H1 (cell line): ENCODE results near the gene PDE4D. TPM values are rescaled to one million over a fixed set of nuclear protein-coding genes. Genes with fewer than 3 reads are reported as not detected.

Source experiments
- CTCF ChIA-PET: fragments of 300-600 bp; sonication (Branson Sonifier 250); formaldehyde crosslinking; loops from one replicate; lab custom pipeline; 2021; ENCODE audit not compliant: partially characterized antibody; lab: Charles Lee
- POLR2A ChIA-PET: fragments of 300-600 bp; sonication (Branson Sonifier 250); formaldehyde crosslinking; loops from one replicate; lab custom pipeline; 2021; ENCODE audit warnings: inconsistent platforms; ENCODE audit not compliant: partially characterized antibody; lab: Charles Lee
- DNase-seq, 2 experiments: peaks; one replicate each; pipeline versions ENCODE4 v3.0.0 to v3.0.0-alpha.2; 2010 to 2022; ENCODE audit warnings: low spot score in 2 of 2, low read depth in 1 of 2, mixed read lengths in 1 of 2
- FAIRE-seq: peaks from 2 replicates; lab custom pipeline; 2011; peaks lifted over from hg19 to GRCh38; lab: Jason Lieb, UNC
- H2AFZ ChIP-seq: 2 replicates; pipeline ENCODE4 v1.8.1; 2012; ENCODE audit warnings: low read length, inconsistent platforms
- H2AK5ac ChIP-seq: 2 replicates; pipeline ENCODE4 v1.6.1; 2013; ENCODE audit warnings: low read depth, low read length
- H2BK120ac ChIP-seq: replicated peaks from 2 replicates; pipeline ENCODE3; 2013; ENCODE audit warnings: low read depth, low read length, inconsistent platforms
- H2BK12ac ChIP-seq: 2 replicates; pipeline ENCODE4 v1.6.1; 2013; ENCODE audit warnings: low read depth, low read length
- H2BK15ac ChIP-seq: 2 replicates; pipeline ENCODE4 v1.6.1; 2013; ENCODE audit warnings: low read length
- H2BK20ac ChIP-seq: 2 replicates; pipeline ENCODE4 v1.6.1; 2013; ENCODE audit warnings: low read length
- H2BK5ac ChIP-seq: 2 replicates; pipeline ENCODE4 v1.6.1; 2013; ENCODE audit warnings: low read depth, low read length
- H3K14ac ChIP-seq: 2 replicates; pipeline ENCODE4 v1.6.1; 2013; ENCODE audit warnings: inconsistent platforms; ENCODE audit not compliant: insufficient read length
- H3K18ac ChIP-seq: 2 replicates; pipeline ENCODE4 v1.6.1; 2013; ENCODE audit warnings: low read length; ENCODE audit errors: extremely low read depth
- H3K23ac ChIP-seq: 2 replicates; pipeline ENCODE4 v1.6.1; 2013; ENCODE audit warnings: inconsistent platforms; ENCODE audit not compliant: insufficient read length
- H3K23me2 ChIP-seq: 2 replicates; pipeline ENCODE4 v1.6.1; 2013; ENCODE audit warnings: low read depth, low read length
- H3K27ac ChIP-seq: 2 replicates; pipeline ENCODE4 v1.6.1; 2011; ENCODE audit warnings: low read depth, low read length, inconsistent platforms
- H3K27me3 ChIP-seq, 4 experiments: replicated peaks in 1 of 4; 1 replicate in 1 of 4; 2 replicates in 3 of 4; pipeline versions ENCODE4 v1.6.1 to v1.8.1; 2011 to 2013; ENCODE audit warnings: low read length in 3 of 4, mild to moderate bottlenecking in 3 of 4, inconsistent platforms in 2 of 4, mixed read lengths in 2 of 4, moderate library complexity in 1 of 4; ENCODE audit not compliant: control insufficient read depth in 3 of 4, insufficient read depth in 3 of 4; ENCODE audit errors: extremely low read depth in 1 of 4
- H3K36me3 ChIP-seq, 4 experiments: 2 replicates each; pipeline versions ENCODE4 v1.6.1 to v1.8.1; 2011 to 2013; ENCODE audit warnings: mild to moderate bottlenecking in 4 of 4, low read length in 3 of 4, moderate library complexity in 2 of 4, control low read depth in 1 of 4, inconsistent platforms in 1 of 4; ENCODE audit not compliant: insufficient read depth in 4 of 4, control insufficient read depth in 2 of 4
- H3K4ac ChIP-seq: replicated peaks from 2 replicates; pipeline ENCODE3; 2013; ENCODE audit warnings: low read length, low read depth, mixed read lengths, inconsistent platforms; ENCODE audit not compliant: insufficient read length
- H3K4me1 ChIP-seq, 4 experiments: replicated peaks in 1 of 4; 1 replicate in 1 of 4; 2 replicates in 3 of 4; pipeline versions ENCODE4 v1.6.1 to v1.8.1; 2011 to 2013; ENCODE audit warnings: low read length in 3 of 4, inconsistent platforms in 2 of 4, mixed read lengths in 1 of 4; ENCODE audit not compliant: insufficient read depth in 4 of 4, control insufficient read depth in 3 of 4
- H3K4me2 ChIP-seq, 2 experiments: 2 replicates each; pipeline versions ENCODE4 v1.6.1 to v1.8.1; 2011 to 2013; ENCODE audit warnings: low read depth in 2 of 2, low read length in 2 of 2, control low read depth in 1 of 2, inconsistent platforms in 1 of 2, mild to moderate bottlenecking in 1 of 2; ENCODE audit not compliant: insufficient read depth in 1 of 2
- H3K4me3 ChIP-seq, 4 experiments: fragments of 200-600, 300-600 bp in 1 of 4; sonication (generic), shearing (Covaris generic), sonication (Bioruptor Twin) in 1 of 4; 2 replicates each; pipeline versions ENCODE4 v1.5.1 to v1.8.1; 2011 to 2016; ENCODE audit warnings: low read length in 4 of 4, low read depth in 3 of 4, control low read depth in 2 of 4, inconsistent platforms in 2 of 4, mild to moderate bottlenecking in 2 of 4, mixed read lengths in 1 of 4, moderate library complexity in 1 of 4; ENCODE audit not compliant: insufficient read depth in 2 of 4; ENCODE audit errors: extremely low read depth in 1 of 4
- H3K56ac ChIP-seq: replicated peaks from 2 replicates; pipeline ENCODE3; 2013; ENCODE audit warnings: low read depth, mild to moderate bottlenecking, mixed read lengths, low read length, inconsistent platforms; ENCODE audit not compliant: insufficient read length
- H3K79me1 ChIP-seq: 2 replicates; pipeline ENCODE4 v1.6.1; 2013; ENCODE audit warnings: low read depth, low read length, control low read depth
- H3K79me2 ChIP-seq, 2 experiments: 2 replicates each; pipeline versions ENCODE4 v1.6.1 to v1.8.1; 2012 to 2013; ENCODE audit warnings: low read length in 2 of 2, mild to moderate bottlenecking in 2 of 2, inconsistent platforms in 1 of 2; ENCODE audit not compliant: insufficient read depth in 2 of 2, control insufficient read depth in 1 of 2
- H3K9ac ChIP-seq, 4 experiments: replicated peaks in 1 of 4; 1 replicate in 1 of 4; 2 replicates in 3 of 4; pipeline versions ENCODE4 v1.6.1 to v1.8.1; 2011 to 2013; ENCODE audit warnings: low read depth in 3 of 4, low read length in 3 of 4, control low read depth in 2 of 4, mild to moderate bottlenecking in 2 of 4, moderate library complexity in 2 of 4, inconsistent platforms in 1 of 4; ENCODE audit errors: extremely low read depth in 1 of 4
- H3K9me3 ChIP-seq, 2 experiments: 2 replicates each; pipeline versions ENCODE4 v1.6.1 to v1.8.1; 2012 to 2013; ENCODE audit warnings: mild to moderate bottlenecking in 2 of 2, moderate library complexity in 2 of 2, control low read depth in 1 of 2, inconsistent platforms in 1 of 2, low read depth in 1 of 2, low read length in 1 of 2, mixed read lengths in 1 of 2; ENCODE audit not compliant: insufficient read depth in 2 of 2
- H4K20me1 ChIP-seq, 2 experiments: replicated peaks in 1 of 2; 2 replicates each; pipeline versions ENCODE3 to v1.8.1; 2011 to 2013; ENCODE audit warnings: inconsistent platforms in 2 of 2, low read length in 2 of 2, mild to moderate bottlenecking in 1 of 2; ENCODE audit not compliant: insufficient read depth in 2 of 2, control insufficient read depth in 1 of 2
- H4K5ac ChIP-seq: 2 replicates; pipeline ENCODE4 v1.6.1; 2013; ENCODE audit warnings: low read length, low read depth, mixed read lengths, inconsistent platforms; ENCODE audit not compliant: insufficient read length
- H4K8ac ChIP-seq: 2 replicates; pipeline ENCODE4 v1.8.0; 2013; ENCODE audit warnings: mild to moderate bottlenecking, moderate library complexity, low read length, inconsistent platforms; ENCODE audit not compliant: insufficient read depth; ENCODE audit errors: extremely low read depth
- H4K91ac ChIP-seq: replicated peaks from 2 replicates; pipeline ENCODE3; 2013; ENCODE audit warnings: low read length, mixed read lengths, inconsistent platforms; ENCODE audit not compliant: insufficient read length
- ATF2 ChIP-seq: IDR thresholded peaks from 2 replicates; pipeline ENCODE4 v1.6.1; 2012; ENCODE audit warnings: low read length, inconsistent platforms
- CBX8 ChIP-seq: fragments of 300-800, 300-1000 bp; sonication (generic); IDR thresholded peaks from 2 replicates; pipeline ENCODE4 v1.7.1; 2016; ENCODE audit warnings: low read depth, low read length, borderline replicate concordance
- CTBP2 ChIP-seq: IDR thresholded peaks from 2 replicates; pipeline ENCODE4 v1.7.0; 2011; ENCODE audit warnings: borderline replicate concordance, mild to moderate bottlenecking, moderate library complexity, mixed read lengths, low read length; ENCODE audit not compliant: insufficient read depth, insufficient read length
- GABPA ChIP-seq: IDR thresholded peaks from 2 replicates; pipeline ENCODE4 v1.6.1; 2011; ENCODE audit warnings: mild to moderate bottlenecking, low read length, moderate library complexity, borderline replicate concordance; ENCODE audit not compliant: insufficient read depth
- NANOG ChIP-seq: IDR thresholded peaks from 2 replicates; pipeline ENCODE4 v1.6.1; 2011; ENCODE audit warnings: low read length, low read depth, mild to moderate bottlenecking, inconsistent platforms; ENCODE audit not compliant: insufficient read depth, poor library complexity, severe bottlenecking
- NRF1 ChIP-seq: IDR thresholded peaks from 2 replicates; pipeline ENCODE4 v1.6.1; 2011; ENCODE audit warnings: mild to moderate bottlenecking, low read depth, low read length, improper control_type of control experiment
- POLR2AphosphoS5 ChIP-seq: IDR thresholded peaks from 2 replicates; pipeline ENCODE4 v1.6.1; 2011; ENCODE audit warnings: low read depth, low read length
- SIN3A ChIP-seq, 2 experiments: IDR thresholded peaks in 1 of 2; conservative IDR thresholded peaks in 1 of 2; 2 replicates each; pipeline ENCODE4 v1.6.1; 2011 to 2012; ENCODE audit warnings: low read length in 2 of 2, improper control_type of control experiment in 1 of 2, low read depth in 1 of 2, mild to moderate bottlenecking in 1 of 2
- SIX5 ChIP-seq: IDR thresholded peaks from 2 replicates; pipeline ENCODE4 v1.6.1; 2011; ENCODE audit warnings: mild to moderate bottlenecking, low read depth, low read length
- SUZ12 ChIP-seq: fragments of 200-600 bp; sonication (generic); IDR thresholded peaks from 2 replicates; pipeline ENCODE4 v1.6.1; 2012; ENCODE audit warnings: mild to moderate bottlenecking, inconsistent platforms, low read length, moderate library complexity, mixed read lengths
- TBP ChIP-seq: IDR thresholded peaks from 2 replicates; pipeline ENCODE4 v1.6.1; 2011; ENCODE audit warnings: low read depth, low read length, improper control_type of control experiment
- TCF12 ChIP-seq: IDR thresholded peaks from 2 replicates; pipeline ENCODE4 v1.6.1; 2011; ENCODE audit warnings: low read depth, mild to moderate bottlenecking, low read length
- YY1 ChIP-seq: IDR thresholded peaks from 2 replicates; pipeline ENCODE4 v1.6.1; 2011; ENCODE audit warnings: low read depth, mild to moderate bottlenecking, low read length
- WGBS, 2 experiments: shearing (Covaris generic) in 1 of 2; methylation state at CpG; one replicate each; pipeline versions ENCODE4 v1.1.6 to v1.1.7; 2013 to 2015; ENCODE audit warnings: low lambda C conversion rate in 2 of 2, mixed read lengths in 2 of 2, inconsistent platforms in 1 of 2, low coverage in 1 of 2, missing lambda C conversion rate in 1 of 2; ENCODE audit not compliant: insufficient replicate concordance in 2 of 2, insufficient coverage in 1 of 2, insufficient read length in 1 of 2; ENCODE audit errors: extremely low coverage in 1 of 2, missing lambda C conversion rate in 1 of 2; 5-methylcytosine and 5-hydroxymethylcytosine counted together
- polyA plus RNA-seq, 7 experiments: library from polyadenylated mRNA; depleted of rRNA in 3 of 7; stranded (reverse) in 5 of 7; unstranded in 2 of 7; fragments of >200 nt in 5 of 7; fragments of 200-250 nt in 2 of 7; gene quantifications; 1 replicate in 5 of 7; 2 replicates in 1 of 7; 4 replicates in 1 of 7; pipeline versions ENCODE4 v1.2.1 to v1.2.3, GENCODE V29; 2011 to 2013; ENCODE audit warnings: missing spikeins in 2 of 7, mixed read lengths in 2 of 7
- total RNA-seq: library from RNA; stranded (reverse); fragmentation: NEBNext Ultra II Directional; extraction: Animal tissue kit (Norgen Biotek cat#: 25700); gene quantifications from 2 replicates; pipeline ENCODE4 v1.2.1, GENCODE V29; 2021

Gene PDE4D
- total and polyA plus RNA-seq, 2 of the 8 experiments (the other 6 are each of a cell fraction or from before 2014, with no cell fraction given), result 2.3 to 3.7 TPM

GRCh38 chr5:59722874-59723273 lies 170.7 kb downstream of the PDE4D start:
- POLR2A ChIA-PET, result no interaction called here
- no peak overlapping the region for H2BK5ac ChIP-seq
- no peaks in the 10 kb centered on the region for H3K23me2 ChIP-seq
- no peak overlapping the region for H3K14ac ChIP-seq
- no peak overlapping the region for H3K27ac ChIP-seq
- no peak for FAIRE-seq
- no peak overlapping the region for H2AFZ ChIP-seq
- no peak overlapping the region for H4K8ac ChIP-seq
- no peak overlapping the region for H2BK20ac ChIP-seq
- no peak overlapping the region for H3K4me3 ChIP-seq
- no peak overlapping the region for H2BK15ac ChIP-seq
- no peaks in the 10 kb centered on the region for H3K9me3 ChIP-seq
- WGBS, 2 experiments, result 85% methylated on average over 2 of the region's 2 CpGs; no CpG with 5 or more reads in 1 of the 2 experiments
- H3K36me3 ChIP-seq, result no peaks in the 10 kb centered on the region
- H3K79me1 ChIP-seq, result no peaks in the 10 kb centered on the region
- no peak overlapping the region for H3K23ac ChIP-seq
- H2BK12ac ChIP-seq, result no peak overlapping the region
- no peaks in the 10 kb centered on the region; a peak in 2 of 7 replicates for H3K4me1 ChIP-seq
- no peak for DNase-seq
- no peak overlapping the region for H3K56ac ChIP-seq
- no peak overlapping the region for H4K91ac ChIP-seq
- no peaks in the 10 kb centered on the region for H3K27me3 ChIP-seq
- CTCF ChIA-PET, result no interaction called here
- no peaks in the 10 kb centered on the region for H3K79me2 ChIP-seq
- no peak overlapping the region for H2BK120ac ChIP-seq
- H3K4ac ChIP-seq, result no peak overlapping the region
- H2AK5ac ChIP-seq, result no peak overlapping the region
- H4K20me1 ChIP-seq, result no peaks in the 10 kb centered on the region
- no peak overlapping the region for H4K5ac ChIP-seq
- H3K4me2 ChIP-seq, result no peak overlapping the region
- no peak overlapping the region for H3K9ac ChIP-seq
- no peak overlapping the region for H3K18ac ChIP-seq
- no peak for TF ChIP-seq TBP
- no peak for TF ChIP-seq POLR2AphosphoS5
- TF ChIP-seq YY1, result no peak
- no peak for TF ChIP-seq TCF12
- TF ChIP-seq GABPA, result no peak
- TF ChIP-seq SUZ12, result no peak
- TF ChIP-seq SIN3A (conservative IDR thresholded peaks at IDR 0.05 in 1 of 2, IDR thresholded peaks at IDR 0.05 in 1 of 2; ENCODE audit: low read depth in 1 of 2, low read length in 2 of 2), result no peak
- TF ChIP-seq CBX8, result no peak
- TF ChIP-seq NANOG, result no peak
- TF ChIP-seq NRF1, result no peak
- TF ChIP-seq CTBP2, result no peak
- no peak for TF ChIP-seq ATF2
- no peak for TF ChIP-seq SIX5
